Heart left ventricle (tissue), 13 donors: ENCODE measurements around the gene GDPD3.

ENCODE experiments used
- POLR2A ChIP-seq, 2 donors: fragments of 450-650 bp; IDR thresholded peaks; one replicate each; pipeline ENCODE4 v1.6.1; 2017; ENCODE audit warnings: antibody characterized with exemption in 2 of 2, mild to moderate bottlenecking in 2 of 2, moderate library complexity in 2 of 2
- TF ChIP-seq, protein P1 (sequence below), 12 donors: fragments of 200-600 bp; sonication (generic) in 4 of 12; IDR thresholded peaks; one replicate each; pipeline versions ENCODE4 v1.5.0 to v1.8.0; 2018 to 2022; ENCODE audit warnings: antibody characterized with exemption in 12 of 12, mild to moderate bottlenecking in 5 of 12
- donor health status: ischemic (EF 13 %, LVEDD 7.1; RV severe dilation, severe dysfunction).
- donor health status: DM: no; HTN: yes; CAD: no.
- donor health status: DM: no; HTN: no; CAD: no.
- donor health status: ischemic (EF 25% LVEDD 6.9; RV normal size, moderate dysfunction).
- donor health status: ischemic (EF 25% LVEDD 5.7; RV mildly dilated, moderate dysfunction).
- donor health status: ischemic (EF 35%, LVEDD 5.7; RV mildly dilated, moderate dysfunction).
- donor health status: nonischemic (EF 11% LVEDD 7.7; RV severe dilation, severe dysfunction).
- donor health status: DM: yes; HTN: yes; CAD: no.
- donor health status: PGD.
- donor health status: ischemic (EF 29% LVEDD 5.4; RV normal size, mild dysfunction).
- donor health status: nonischemic (EF 23%, LVEDD 6.1; RV moderate dilation, normal function).

DNA sequence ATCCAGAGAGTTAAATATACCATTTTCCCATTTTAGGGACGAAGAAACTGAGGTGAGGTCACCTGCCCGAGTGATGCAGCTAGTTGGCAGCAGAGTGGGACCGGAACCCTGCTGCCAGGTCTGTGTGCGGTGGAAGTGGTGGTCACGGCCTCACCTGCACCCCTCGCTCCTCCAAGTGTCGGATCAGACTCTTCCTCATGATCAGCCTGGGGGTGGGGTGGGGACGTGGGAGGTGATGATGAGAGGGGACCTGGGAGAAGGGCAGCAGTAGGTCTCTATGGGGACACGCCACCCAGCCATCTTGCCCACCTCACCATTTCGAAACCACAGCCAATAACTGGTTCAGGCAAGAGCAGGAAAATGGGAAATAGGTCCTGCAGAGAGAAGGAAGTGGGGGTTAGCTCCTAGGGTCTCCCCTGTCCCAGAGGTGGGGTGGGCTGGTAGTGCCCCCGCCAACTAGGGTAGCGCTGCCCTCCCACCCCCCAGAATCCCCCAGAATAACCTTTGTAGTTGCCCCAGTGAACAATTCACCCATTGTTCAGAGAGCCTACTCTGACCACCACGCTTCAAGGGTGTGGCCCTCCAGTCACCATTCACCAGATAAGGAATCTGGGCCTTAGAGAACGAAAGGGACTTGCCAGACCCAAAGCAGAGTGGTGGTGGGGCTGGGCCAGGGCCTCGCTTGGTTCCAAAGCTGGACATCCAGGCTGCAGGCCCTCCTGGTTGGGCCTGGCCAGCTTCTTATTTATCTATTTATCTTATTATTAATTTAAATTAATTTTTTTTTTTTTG, 5.1 kb downstream of the GDPD3 start:
- no peak for TF ChIP-seq POLR2A (IDR thresholded peaks at IDR 0.05)
- TF ChIP-seq, protein P1, sequence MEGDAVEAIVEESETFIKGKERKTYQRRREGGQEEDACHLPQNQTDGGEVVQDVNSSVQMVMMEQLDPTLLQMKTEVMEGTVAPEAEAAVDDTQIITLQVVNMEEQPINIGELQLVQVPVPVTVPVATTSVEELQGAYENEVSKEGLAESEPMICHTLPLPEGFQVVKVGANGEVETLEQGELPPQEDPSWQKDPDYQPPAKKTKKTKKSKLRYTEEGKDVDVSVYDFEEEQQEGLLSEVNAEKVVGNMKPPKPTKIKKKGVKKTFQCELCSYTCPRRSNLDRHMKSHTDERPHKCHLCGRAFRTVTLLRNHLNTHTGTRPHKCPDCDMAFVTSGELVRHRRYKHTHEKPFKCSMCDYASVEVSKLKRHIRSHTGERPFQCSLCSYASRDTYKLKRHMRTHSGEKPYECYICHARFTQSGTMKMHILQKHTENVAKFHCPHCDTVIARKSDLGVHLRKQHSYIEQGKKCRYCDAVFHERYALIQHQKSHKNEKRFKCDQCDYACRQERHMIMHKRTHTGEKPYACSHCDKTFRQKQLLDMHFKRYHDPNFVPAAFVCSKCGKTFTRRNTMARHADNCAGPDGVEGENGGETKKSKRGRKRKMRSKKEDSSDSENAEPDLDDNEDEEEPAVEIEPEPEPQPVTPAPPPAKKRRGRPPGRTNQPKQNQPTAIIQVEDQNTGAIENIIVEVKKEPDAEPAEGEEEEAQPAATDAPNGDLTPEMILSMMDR (IDR thresholded peaks at IDR 0.05), result no peak
